SK-N-MC (cell line): ENCODE measurements around the gene IFNA4.

Experiments used
- EZH2 ChIP-seq: fragments of 200-600 bp; sonication (generic); IDR thresholded peaks from one replicate; pipeline ENCODE4 v1.6.1; 2017; ENCODE audit warnings: antibody characterized with exemption
- POLR2AphosphoS5 ChIP-seq: IDR thresholded peaks from 2 replicates; pipeline ENCODE4 v1.6.1; 2012; ENCODE audit warnings: mild to moderate bottlenecking, low read depth, low read length, borderline replicate concordance

GRCh38 chr9:21137020-21137419 is 50.4 kb downstream of the IFNA4 start:
- TF ChIP-seq EZH2 (no peak), POLR2AphosphoS5 (no peak)
